HG03175 (cell line): Measurements from ENCODE around the gene RASGRF1.
"Not testable (repeated sequence)": the region's sequence is repeated elsewhere in the genome, so short reads cannot be mapped to it uniquely, and the experiment has no call there.

Experiments
- ATAC-seq: cut with Tn5 transposase; IDR thresholded peaks from one replicate; pipeline ENCODE4 v1.9.1; 2021; ENCODE audit warnings: mild to moderate bottlenecking, moderate library complexity; ENCODE audit not compliant: unreplicated experiment

RASGRF1 gene

GRCh38 chr15:79090487-79091203 is at the start of gene RASGRF1:
TSS of gene RASGRF1 (minus strand) at chr15:79090780. CDS start at chr15:79090498, 282 bp downstream.
- no peak for ATAC-seq

GRCh38 chr15:79136434-79137046 is 46.0 kb upstream of the RASGRF1 start:
- ATAC-seq, result no peak

GRCh38 chr15:79133309-79133708 is 42.7 kb upstream of the RASGRF1 start:
- ATAC-seq, result no peak

GRCh38 chr15:79132770-79133169 is 42.2 kb upstream of the RASGRF1 start:
- no peak for ATAC-seq

GRCh38 chr15:79132361-79132760 is 41.8 kb upstream of the RASGRF1 start:
- no peak for ATAC-seq

GRCh38 chr15:79130535-79131130 is 40.1 kb upstream of the RASGRF1 start:
- ATAC-seq, result no peak

GRCh38 chr15:79129235-79129634 is 38.7 kb upstream of the RASGRF1 start:
- no peak for ATAC-seq

- no peak for ATAC-seq
Observed at GRCh38 chr15:79128556-79128955, 38.0 kb upstream of the RASGRF1 start.

- ATAC-seq, result no peak
Observed at GRCh38 chr15:79124388-79124787, 33.8 kb upstream of the RASGRF1 start.

GRCh38 chr15:79122991-79123390 is 32.4 kb upstream of the RASGRF1 start:
- no peak for ATAC-seq

- ATAC-seq, result no peak
Observed at GRCh38 chr15:79122391-79122790, 31.8 kb upstream of the RASGRF1 start.

- no peak for ATAC-seq
Observed at GRCh38 chr15:79121571-79121970, 31.0 kb upstream of the RASGRF1 start.

GRCh38 chr15:79117442-79118204 is 27.0 kb upstream of the RASGRF1 start:
- no peak for ATAC-seq

GRCh38 chr15:79116771-79117170 is 26.2 kb upstream of the RASGRF1 start:
- ATAC-seq, result no peak

- ATAC-seq, result no peak
Observed at GRCh38 chr15:79115986-79116665, 25.5 kb upstream of the RASGRF1 start.

GRCh38 chr15:79113831-79114230 is 23.3 kb upstream of the RASGRF1 start:
- no peak for ATAC-seq

- ATAC-seq, result not testable (repeated sequence)
Observed at GRCh38 chr15:79111404-79111803, 20.8 kb upstream of the RASGRF1 start.

- ATAC-seq, result no peak
Observed at GRCh38 chr15:79105141-79105540, 14.6 kb upstream of the RASGRF1 start.

- ATAC-seq, result no peak
Observed at GRCh38 chr15:79102595-79102994, 12.0 kb upstream of the RASGRF1 start.

GRCh38 chr15:79101866-79102581 is 11.4 kb upstream of the RASGRF1 start:
- no peak for ATAC-seq
